ENCODE data around the gene TBCD.
"Not testable (repeated sequence)": the region's sequence is repeated elsewhere in the genome, so short reads cannot be mapped to it uniquely, and the experiment has no call there.

Gene TBCD

DNA sequence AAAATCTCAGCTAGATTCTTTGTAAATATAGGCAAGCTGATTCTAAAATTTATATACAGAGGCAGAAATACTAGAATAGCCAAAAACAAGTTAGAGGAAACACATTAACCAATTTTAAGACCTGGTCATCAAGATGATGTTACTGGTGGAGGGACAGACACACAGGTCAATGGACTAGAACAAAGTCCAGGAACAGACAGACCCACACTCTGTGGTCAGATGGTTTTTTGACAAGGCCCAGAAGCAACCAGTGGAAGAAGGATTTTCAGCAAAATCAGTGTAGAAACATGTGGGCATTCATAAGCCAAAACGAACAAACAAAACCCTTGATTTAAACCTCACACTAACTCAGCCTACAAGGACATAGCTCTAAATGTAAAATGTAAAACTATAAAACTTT, 227.9 kb downstream of the TBCD start:
- no peak for DNase-seq

DNA sequence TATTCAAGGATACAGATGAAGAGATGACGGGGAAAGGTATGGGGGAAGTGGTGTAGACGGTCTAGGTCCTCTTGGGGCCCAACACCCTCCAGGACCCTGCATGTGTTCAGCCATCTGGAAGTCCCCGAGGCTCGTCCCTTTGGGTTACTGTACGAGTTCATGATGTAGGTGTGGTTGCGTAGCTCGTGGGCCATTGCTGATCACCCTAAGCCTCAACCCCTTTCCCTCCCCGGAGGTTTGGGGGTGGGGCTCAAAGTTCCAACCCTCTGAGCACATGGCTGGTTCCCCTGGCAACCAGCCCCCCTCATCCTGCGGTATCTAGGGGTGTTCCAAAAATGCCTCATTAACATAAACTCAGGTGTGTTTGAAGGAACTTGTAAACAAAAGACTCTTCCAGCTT, 228.8 kb downstream of the TBCD start:
- no peak for DNase-seq

DNA sequence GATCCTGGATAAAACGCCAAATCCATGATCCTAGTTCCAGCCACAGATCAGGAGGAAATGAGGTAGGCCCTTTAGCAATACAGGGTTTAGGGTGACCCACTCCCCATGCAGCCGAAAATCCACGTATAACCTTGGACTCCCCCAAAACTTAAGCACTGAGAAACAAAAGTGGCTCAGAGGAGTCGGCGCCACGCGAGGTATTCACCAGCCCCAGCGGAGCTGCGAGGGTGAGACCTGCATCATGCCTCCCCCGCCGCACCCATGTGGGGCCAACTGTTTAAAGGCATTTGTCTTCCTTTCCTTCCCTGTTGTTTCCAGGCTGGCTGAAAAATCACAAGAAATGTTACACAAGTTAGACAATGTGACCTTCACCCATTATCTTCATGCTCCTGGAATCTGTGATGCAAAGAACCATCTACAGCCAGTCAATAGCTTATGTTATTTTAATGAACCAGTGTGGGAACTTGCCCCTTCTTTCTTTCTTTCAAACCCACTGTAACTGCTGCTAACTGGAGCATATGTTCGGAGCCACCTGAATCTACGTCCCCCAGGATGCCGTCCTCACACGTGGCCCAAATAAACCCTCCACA, 229.4 kb downstream of the TBCD start:
- DNase-seq: no peak

DNA sequence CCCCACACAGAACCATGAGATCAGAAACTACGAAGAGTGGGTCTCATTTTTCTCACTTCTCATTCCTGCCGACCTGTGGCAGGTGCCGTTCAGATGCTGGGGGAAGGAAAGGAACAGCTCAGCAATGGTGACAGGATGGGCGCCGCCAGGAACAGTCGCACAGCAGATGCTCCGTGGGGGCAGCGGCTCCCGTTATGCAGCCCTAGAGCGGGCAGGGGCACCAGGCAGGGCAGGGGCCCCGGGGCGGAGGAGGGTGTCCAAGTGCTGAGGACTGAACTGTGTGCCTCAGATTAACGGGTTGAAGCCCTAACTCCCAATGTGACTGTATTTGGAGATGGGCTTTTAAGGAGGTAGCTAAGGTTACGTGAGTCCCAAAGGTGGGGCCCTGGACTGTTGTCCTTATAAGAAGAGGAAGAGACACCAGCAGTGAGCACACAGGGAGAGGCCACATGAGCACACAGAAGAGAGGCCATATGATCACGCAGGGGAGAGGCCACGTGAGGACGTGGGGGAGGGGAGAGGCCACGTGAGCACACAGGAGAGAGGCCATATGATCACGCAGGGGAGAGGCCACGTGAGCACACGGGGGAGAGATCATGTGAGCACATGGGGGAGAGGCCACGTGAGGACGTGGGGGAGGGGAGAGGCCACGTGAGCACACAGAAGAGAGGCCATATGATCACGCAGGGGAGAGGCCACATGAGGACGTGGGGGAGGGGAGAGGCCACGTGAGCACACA, 231.8 kb downstream of the TBCD start:
- no peak for DNase-seq

DNA sequence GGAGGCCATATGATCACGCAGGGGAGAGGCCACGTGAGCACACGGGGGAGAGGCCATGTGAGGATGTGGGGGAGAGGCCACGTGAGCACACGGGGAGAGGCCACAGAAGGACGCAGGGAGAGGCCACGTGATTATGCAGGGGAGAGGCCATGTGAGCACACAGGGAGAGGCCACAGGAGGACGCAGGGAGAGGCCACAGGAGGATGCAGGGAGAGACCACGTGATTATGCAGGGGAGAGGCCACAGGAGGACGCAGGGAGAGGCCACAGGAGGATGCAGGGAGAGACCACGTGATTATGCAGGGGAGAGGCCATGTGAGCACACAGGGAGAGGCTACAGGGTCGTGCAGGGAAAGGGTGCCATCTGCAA, 232.4 kb downstream of the TBCD start:
- not testable (repeated sequence) for DNase-seq

DNA sequence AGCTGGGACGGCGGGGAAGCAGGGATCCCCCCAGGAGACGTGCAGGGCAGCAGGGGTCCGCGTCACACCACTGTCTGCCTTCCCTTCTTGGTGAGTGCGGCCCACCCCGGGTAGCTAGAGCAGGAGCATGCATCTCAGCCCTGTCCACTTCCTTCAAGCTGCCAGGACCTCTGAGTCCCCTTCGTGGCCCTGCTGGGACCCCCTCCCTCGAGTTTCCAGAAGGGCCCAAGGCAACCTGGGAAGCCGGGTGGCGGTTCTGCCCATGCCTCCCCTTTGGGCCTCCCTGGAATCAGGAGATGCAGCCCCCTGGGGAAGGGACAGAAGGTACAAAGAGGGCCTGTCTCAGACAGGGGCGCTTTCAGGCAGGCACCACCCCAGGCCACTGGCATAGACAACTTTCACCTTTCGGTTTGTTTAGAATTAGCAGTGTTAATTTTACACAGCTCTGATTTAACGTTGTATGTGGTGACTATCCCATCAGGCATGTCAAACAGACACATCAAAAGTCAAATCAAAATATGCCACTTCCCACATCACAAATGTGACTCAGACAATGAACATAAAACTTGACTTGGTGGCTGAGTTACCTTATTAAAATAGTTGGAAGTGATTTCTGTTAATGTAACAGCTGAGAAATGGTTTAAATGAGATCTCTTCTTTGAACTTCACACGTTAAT, 233.0 kb downstream of the TBCD start:
- no peak for DNase-seq

DNA sequence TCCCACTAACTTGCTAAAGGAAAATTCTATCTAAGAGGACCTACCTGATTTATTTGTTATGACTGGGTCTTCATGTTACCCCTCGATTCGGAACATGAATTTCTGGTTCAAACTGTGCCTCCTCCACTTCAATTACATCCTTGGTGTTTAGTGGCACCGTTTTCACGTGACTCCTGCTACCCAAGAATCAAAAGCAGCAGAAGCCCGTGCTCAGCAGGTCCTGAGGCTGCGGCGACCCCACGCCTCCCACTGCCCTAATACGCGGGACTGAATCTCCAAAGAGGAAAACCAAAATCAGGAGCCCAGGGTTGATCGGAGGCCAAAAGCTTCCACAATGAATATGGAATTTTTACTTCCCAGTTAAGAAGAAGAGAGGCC, 233.6 kb downstream of the TBCD start:
- no peak for DNase-seq

DNA sequence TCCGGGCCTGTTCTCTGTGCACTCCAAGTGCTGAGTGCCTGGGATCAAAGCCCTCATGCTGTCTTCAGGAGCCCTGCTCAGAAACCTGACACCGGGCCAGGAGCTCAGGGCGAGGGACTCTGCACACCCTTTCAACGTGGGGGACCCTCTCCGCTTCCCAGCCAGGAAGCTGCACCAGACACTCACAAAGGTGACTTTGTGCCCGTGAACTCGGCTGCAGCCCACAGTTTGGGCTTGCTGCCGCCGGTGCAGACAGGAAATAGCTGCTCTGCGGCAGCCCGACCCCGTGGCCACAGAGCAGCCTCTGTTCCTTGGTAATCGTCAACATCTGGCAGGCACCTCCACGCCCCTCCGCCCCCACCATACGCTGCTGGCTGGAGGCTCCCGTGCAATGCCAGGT, 234.1 kb downstream of the TBCD start:
- DNase-seq: no peak

DNA sequence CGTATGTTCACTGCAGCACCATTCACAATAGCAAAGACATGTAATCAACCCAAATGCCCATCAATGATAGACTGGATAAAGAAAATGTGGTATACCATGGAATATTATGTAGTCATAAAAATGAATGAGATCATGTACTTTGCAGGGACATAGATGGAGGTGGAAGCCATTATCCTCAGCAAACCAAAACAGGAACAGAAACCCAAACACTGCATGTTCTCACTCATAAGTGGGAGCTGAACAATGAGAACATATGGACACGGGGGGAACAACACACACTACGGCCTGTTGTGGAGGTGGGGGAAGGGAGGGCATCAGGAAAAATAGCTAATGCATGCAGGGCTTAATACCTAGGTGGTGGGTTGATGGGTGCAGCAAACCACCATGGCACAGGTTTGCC, 237.2 kb downstream of the TBCD start:
- not testable (repeated sequence) for DNase-seq

DNA sequence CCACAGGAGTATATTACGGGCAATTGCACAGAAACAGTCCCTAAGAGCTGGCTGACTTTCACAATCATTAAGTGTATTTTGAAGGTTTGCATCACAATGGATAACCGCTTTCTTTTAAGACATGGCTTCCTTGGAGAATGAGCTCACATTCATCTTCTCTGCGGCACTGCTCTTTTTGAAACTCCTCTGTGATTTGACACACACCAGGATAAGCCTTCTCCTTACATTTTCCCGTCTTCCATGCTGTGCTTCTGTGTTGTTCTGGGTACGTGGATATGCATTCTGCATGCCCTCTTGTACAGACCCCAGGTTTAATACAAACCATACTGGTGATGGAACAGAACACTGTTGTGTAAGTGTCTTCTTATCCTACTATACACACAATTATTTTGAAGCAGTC, 238.0 kb downstream of the TBCD start:
- no peak for DNase-seq

DNA sequence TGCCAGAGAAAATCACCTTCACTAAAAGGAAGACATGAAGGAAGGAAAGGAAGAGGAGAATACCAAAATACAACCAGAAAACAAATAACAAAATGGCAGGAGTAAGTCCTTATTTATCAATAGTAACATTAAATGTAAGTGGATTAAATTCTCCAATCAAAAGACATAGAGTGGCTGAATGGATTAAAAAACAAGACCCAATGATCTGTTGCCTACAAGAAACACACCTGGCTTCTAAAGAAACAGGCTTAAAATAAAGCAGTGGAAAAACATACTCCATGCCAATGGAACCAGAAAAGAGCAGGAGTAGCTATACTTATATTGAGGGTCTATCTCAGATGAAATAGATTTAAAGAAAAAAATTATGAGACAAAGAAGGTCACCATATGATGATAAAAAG, 241.1 kb downstream of the TBCD start:
- no peak for DNase-seq

All from OCI-M1 (cell line).